OCI-LY1 (cell line): ENCODE measurements around the gene ESR1.

Experiments
- EZH2 ChIP-seq: fragments of 200-600 bp; sonication (generic), shearing (Covaris generic); IDR thresholded peaks from 2 replicates; pipeline ENCODE4 v1.8.0; 2017; ENCODE audit warnings: borderline replicate concordance, mixed run types, mild to moderate bottlenecking, antibody characterized with exemption, low read length, moderate library complexity, mixed read lengths
- TF ChIP-seq, protein P1 (sequence below): fragments of 200-600 bp; sonication (generic), shearing (Covaris generic); IDR thresholded peaks from 2 replicates; pipeline ENCODE4 v1.5.1; 2017; ENCODE audit warnings: mild to moderate bottlenecking, antibody characterized with exemption, low read length, moderate library complexity, mixed read lengths

DNA sequence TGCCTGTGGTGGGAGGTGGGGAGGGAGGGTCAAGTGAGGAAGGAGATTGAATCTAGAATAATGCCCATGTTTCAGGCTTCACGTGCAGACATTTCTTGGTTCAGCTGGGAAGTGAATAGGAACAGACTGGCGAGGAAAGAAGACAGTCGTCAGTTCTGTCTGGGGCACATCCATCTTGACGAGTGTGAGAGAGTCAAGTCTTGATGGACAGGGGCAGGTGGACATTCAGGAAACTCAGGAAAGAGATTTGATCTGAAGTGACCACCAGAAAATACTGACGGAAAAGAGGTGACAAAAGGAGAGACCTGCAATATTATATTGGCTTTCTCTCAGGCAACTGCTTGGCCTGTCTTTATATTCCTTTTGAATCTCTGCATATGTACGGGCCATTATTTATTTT is 68.6 kb downstream of the ESR1 start:
- TF ChIP-seq, protein P1, sequence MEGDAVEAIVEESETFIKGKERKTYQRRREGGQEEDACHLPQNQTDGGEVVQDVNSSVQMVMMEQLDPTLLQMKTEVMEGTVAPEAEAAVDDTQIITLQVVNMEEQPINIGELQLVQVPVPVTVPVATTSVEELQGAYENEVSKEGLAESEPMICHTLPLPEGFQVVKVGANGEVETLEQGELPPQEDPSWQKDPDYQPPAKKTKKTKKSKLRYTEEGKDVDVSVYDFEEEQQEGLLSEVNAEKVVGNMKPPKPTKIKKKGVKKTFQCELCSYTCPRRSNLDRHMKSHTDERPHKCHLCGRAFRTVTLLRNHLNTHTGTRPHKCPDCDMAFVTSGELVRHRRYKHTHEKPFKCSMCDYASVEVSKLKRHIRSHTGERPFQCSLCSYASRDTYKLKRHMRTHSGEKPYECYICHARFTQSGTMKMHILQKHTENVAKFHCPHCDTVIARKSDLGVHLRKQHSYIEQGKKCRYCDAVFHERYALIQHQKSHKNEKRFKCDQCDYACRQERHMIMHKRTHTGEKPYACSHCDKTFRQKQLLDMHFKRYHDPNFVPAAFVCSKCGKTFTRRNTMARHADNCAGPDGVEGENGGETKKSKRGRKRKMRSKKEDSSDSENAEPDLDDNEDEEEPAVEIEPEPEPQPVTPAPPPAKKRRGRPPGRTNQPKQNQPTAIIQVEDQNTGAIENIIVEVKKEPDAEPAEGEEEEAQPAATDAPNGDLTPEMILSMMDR: no peak
- TF ChIP-seq EZH2: no peak
